ENCODE measurements around the gene ZNF441. TPM values are rescaled to one million over a fixed set of nuclear protein-coding genes. Genes with fewer than 3 reads are reported as not detected.

ZNF441 gene
- 12.9 and 14.9 TPM in 2 replicates for total RNA-seq

DNA sequence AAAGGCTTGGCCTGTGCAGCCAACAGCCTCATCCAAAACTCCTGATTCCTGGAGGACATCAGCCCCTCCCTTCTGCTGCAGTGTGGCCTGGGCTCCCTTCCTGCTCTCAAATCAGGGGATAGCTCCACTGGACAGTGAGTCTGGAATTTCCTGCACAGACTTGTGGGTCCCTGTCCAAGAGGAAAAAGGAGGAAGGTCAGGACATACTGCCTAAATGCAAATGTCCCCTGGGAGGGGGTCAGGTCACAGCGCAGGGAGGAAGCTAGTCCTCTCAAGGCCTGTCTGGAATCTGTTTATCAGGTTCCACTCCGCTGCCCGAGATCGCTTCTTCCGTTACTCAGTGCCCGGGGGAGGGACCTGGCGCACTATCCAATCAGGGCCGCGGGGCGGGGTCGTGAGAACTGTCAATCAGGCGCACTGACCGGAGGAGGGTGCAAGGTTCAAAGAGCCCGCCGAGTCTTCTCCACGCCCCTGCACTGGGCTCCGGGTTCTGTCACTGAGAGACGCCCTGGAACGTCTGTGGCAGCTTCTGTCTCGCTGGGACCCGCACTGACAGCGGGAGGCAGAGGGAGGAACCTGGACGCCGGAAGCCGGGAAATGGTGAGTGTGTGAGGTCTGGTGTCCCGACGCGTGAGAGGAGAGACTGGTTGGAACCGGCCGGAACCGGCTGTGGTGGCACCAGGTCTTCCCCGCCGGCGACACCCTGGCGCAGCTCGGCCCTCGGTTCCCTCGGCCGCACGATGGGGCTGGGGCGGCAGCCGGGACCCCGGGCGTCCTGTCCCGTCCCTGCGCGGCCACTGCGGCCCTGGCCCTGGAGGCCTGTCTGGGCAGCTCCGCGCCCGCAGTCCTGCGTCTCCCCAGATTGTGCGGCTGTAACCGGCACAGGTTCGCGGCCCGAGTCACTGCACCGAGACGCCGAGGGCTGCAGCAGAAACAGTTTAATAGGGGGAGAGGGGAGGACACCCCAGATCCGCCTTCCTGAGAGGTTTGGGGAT, at the start of gene ZNF441:
Gene ZNF441, plus strand, starts transcription at position 404 of the 995 bp plus-strand sequence. Its CDS starts 194 bp downstream, at position 598.

DNA sequence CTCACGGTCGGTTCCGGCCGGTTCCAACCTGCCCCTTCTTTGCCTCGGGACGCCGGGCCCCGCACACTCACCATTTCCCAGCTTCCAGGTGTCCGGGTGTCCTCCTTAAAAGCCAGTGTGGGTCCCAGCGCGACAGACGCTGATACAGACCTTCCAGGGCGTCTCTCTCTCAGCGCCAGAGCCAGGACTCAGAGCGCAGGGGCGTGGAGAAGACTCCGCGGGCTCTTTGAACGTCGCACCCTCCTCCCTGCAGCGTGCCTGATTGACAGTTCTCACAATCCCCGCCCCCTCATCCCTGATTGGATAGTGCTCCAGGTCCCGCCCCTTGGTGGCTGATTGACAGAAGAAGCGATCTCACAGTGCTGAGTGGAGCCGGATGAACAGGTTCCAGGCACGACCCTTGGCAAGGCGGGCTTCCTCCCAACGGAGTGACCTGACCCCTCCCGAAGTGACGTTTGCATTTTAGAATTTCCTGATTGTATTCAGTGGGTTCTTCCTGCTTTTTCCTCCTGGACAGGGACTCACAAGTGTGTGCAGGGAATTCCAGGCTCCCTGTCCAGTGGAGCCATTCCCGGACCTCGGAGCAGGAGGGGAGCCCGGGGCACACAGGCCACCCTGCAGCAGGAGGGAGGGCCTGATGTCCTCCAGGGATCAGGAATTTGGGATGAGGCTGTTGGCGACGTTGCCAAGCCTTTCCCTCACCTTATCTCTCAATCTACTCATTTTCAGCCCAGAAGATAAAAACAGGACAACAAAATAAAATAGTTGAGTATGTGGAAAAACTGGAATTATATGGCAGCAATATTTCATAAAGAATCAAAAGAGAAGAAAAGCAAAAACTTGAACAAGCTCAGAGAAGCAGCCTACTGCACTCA, 27.8 kb upstream of the ZNF441 start, which contains the start of gene ZNF823:
Gene ZNF823, minus strand, starts transcription at position 201 of the 875 bp plus-strand sequence. Its CDS starts 127 bp downstream, at position 74.

DNA sequence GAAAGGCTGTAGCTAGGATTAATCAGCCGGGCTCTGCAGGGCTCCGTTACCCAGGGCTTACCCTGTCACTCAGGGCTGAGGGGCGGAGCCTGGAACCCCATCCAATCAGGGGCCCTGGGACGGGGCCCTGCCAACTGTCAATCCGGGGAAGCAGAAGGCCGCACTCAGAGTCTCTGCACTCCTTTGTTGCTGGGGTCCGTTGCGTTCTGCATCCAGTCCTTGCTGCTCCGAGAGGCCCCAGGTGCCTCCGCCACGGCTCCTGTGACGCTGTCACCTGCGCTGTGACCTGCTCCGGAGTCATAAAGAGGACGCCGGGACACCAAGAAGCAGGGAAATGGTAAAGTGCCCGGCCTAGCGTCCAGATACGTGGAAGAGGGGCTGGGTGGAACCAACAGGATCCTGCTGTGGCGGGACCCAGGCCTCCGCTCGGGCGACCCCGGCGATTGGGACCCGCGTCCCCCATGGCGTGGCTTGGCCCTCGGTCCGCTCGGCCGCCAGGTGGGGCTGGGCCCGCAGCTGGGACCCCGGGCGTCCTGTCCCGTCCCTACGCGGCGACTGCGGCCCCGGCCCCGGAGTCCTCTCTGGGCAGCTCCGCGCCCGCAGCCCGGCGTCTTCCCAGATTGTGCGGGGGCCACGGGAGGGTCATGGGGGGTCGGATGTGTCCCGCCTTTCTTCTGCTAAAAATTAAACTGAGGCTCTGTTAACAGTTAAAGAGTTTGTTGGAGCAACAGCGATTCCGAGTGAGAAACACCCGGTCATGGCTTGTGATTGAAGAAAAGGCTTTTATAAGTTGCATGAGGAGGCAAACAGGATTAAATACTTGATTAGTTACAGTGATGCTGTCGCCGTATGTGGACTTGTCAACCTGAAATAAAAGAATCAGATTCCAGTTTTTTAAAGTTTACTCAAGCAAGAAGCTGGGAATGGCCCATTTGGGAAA, 31.9 kb downstream of the ZNF441 start, which contains the start of gene ZNF491:
Gene ZNF491, plus strand, starts transcription at position 133 of the 940 bp plus-strand sequence. CDS start 7,431 bp downstream, outside the sequence.

DNA sequence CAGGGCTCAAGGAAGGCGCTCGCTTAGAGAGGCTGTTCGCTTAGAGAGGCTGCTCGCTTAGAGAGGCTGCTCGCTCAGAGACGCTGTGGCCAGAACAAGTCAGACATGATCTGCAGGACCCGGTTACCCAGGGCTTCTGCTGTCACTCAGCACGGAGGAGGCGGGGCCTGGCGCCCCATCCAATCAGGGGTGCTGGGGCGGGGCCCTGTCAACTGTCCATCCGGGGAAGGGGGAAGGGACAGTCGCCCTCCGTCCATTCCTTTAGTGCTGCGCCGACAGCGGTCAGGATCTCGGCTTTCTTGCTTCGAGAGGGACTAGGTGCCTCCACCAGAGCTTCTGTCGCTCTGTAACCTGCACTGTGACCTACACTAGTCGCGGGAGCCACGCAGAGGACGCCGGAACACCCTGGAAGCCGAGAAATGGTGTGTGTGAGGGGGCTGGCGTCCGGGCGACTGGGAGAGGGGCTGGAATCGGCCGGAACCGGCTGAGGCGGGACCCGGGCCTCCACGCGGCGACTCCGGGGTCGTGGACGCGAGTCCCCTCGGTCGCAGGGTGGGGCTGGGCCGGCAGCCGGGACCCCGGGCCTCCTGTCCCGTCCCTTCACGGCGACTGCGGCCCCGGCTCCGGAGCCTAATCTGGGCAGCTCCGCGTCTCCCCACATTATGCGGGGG, 47.4 kb downstream of the ZNF441 start, which contains the start of gene ZNF440:
Gene ZNF440, plus strand, starts transcription at position 245 of the 671 bp plus-strand sequence. Its CDS starts 175 bp downstream, at position 420.

Other genes starting within 250 kb of the ZNF441 start
- 27.7 and 43.3 TPM in 2 replicates for gene ECSIT, start 237.9 kb upstream of the ZNF441 start, total RNA-seq
- 7.5 and 16.5 TPM in 2 replicates for gene CNN1, start 228.1 kb upstream of the ZNF441 start, total RNA-seq
- gene ELOF1, start 207.8 kb upstream of the ZNF441 start, total RNA-seq, result 29.4 and 41.2 TPM in 2 replicates
- gene ACP5, start 189.4 kb upstream of the ZNF441 start, total RNA-seq, result 1.3 and 2.0 TPM in 2 replicates
- 19.0 and 19.3 TPM in 2 replicates for gene ZNF627, start 169.5 kb upstream of the ZNF441 start, total RNA-seq
- gene ZNF823, start 28.1 kb upstream of the ZNF441 start, total RNA-seq, result 3.1 and 4.3 TPM in 2 replicates
- gene ZNF491, start 31.5 kb downstream of the ZNF441 start, total RNA-seq, result 3.0 and 3.3 TPM in 2 replicates
- gene ZNF440, start 47.3 kb downstream of the ZNF441 start, total RNA-seq, result 7.5 and 7.7 TPM in 2 replicates
- gene ZNF439, start 81.7 kb downstream of the ZNF441 start, total RNA-seq, result 5.8 and 6.0 TPM in 2 replicates
- 3.4 and 3.6 TPM in 2 replicates for gene ZNF69, start 120.8 kb downstream of the ZNF441 start, total RNA-seq
- gene ZNF700, start 158.1 kb downstream of the ZNF441 start, total RNA-seq, result 7.6 and 7.8 TPM in 2 replicates
- gene ZNF763, start 198.0 kb downstream of the ZNF441 start, total RNA-seq, result 1.3 and 2.3 TPM in 2 replicates

All from smooth muscle cell of bladder (primary cell).